22Rv1 (cell line): ENCODE measurements around the gene PPP1CB.

Experiments used
- H3K27ac ChIP-seq: fragments of 450-650 bp; 2 replicates; pipeline ENCODE4 v1.5.1; 2017
- ZFX ChIP-seq: fragments of 450-650 bp; IDR thresholded peaks from 2 replicates; pipeline ENCODE4 v1.6.1; 2017; ENCODE audit warnings: antibody characterized with exemption, borderline replicate concordance
- TF ChIP-seq, protein P1 (sequence below): fragments of 450-650 bp; IDR thresholded peaks from 2 replicates; pipeline ENCODE4 v1.5.1; 2017; ENCODE audit warnings: mild to moderate bottlenecking

Gene PPP1CB

DNA sequence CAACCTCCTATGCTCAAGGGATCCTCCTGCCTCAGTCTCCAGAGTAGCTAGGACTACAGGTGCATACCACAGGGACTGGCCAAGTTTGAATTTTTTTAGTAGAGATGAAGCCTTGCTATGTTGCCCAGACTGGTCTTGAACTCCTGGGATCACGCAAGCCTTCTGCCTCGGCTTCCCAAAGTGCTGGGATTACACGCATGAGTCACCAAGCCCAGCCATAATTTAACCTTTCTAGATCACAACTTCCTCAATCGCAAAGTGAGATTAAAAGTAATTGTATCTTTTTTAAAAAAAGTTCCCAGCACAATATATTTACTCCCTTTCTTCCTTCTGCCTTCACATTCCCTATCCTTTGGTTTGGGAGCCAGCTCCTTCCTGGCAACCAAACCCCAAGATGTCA lies 5.8 kb upstream of the PPP1CB start:
- TF ChIP-seq, protein P1, sequence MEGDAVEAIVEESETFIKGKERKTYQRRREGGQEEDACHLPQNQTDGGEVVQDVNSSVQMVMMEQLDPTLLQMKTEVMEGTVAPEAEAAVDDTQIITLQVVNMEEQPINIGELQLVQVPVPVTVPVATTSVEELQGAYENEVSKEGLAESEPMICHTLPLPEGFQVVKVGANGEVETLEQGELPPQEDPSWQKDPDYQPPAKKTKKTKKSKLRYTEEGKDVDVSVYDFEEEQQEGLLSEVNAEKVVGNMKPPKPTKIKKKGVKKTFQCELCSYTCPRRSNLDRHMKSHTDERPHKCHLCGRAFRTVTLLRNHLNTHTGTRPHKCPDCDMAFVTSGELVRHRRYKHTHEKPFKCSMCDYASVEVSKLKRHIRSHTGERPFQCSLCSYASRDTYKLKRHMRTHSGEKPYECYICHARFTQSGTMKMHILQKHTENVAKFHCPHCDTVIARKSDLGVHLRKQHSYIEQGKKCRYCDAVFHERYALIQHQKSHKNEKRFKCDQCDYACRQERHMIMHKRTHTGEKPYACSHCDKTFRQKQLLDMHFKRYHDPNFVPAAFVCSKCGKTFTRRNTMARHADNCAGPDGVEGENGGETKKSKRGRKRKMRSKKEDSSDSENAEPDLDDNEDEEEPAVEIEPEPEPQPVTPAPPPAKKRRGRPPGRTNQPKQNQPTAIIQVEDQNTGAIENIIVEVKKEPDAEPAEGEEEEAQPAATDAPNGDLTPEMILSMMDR, result no peak
- TF ChIP-seq ZFX, result no peak
- no peak overlapping the region for H3K27ac ChIP-seq

DNA sequence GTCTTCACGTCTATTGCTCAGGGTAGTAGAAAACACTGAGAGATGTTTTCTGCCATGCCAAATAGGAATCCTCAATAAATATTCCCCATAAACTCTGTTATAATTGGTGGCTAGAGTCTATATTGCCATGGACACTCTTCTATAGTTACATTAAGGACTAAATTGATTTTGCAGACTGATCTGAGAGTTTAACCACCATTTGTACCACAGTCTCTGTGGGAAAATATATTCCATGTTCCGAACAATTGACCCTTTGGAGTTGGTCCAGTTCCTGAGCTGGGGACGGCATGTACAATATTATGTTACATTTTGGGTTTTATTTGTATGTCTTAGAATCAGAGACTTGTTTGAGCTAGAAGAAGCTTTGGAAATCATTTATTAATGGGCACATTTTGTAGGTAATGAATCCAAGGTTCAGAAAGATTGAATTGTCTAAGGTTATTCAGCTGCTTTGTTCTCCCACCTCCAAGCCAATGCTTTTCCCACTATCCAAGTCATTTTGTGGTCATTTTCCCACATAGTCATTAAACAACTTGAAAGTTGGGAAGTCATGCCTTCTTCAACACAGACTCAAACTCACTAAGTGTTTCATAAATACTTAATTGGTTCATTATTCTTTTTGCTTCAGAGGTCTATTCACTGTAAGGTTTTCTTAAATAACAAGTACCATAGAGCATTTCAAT lies 5.1 kb upstream of the PPP1CB start:
- H3K27ac ChIP-seq, result peak overlapping the region; percentile 39; the same call in 1 of the 2 replicates

DNA sequence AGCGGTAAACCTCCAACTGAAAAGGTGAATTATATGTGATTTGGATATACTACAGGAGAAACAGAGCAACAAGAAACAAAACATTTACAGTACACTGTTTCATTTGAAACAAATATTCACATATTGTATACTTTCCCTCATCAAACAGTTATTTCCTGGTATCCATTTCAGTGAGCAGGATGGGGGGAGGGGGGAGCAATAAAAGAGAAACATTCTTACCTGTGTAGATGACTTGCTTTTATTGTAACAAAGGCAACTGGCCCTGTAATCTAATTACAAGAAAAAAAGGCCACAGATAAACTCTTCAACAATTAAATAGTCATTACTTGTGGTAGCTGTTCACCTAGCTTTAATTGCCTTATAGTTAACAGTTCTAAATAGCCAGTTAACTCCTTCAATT lies 3.9 kb upstream of the PPP1CB start:
- no peak overlapping the region for H3K27ac ChIP-seq
- TF ChIP-seq ZFX, result no peak
- TF ChIP-seq, protein P1, result no peak

More for the DNA sequence above, 5.1 kb upstream of the PPP1CB start:
- TF ChIP-seq, protein P1, result no peak
- no peak for TF ChIP-seq ZFX

DNA sequence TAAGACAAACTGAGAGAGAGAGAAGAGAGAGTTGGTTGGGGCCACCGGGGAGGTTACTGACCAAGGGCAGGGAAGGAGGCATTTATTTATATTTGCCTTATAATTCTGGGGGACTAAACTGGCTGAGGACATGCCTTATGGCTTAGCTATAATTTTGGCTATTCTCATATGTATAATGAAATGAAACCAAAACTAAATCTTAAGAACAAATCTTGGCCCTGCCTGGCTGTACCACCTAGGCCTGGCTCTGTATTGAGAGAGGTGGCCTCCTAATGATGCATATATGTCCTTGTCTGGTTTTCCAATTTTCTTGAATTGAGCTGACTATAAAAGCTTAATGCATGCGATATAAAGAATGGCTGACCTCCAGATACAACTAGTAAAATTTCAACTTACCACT lies 3.5 kb upstream of the PPP1CB start:
- TF ChIP-seq, protein P1, result no peak
- no peak overlapping the region for H3K27ac ChIP-seq

DNA sequence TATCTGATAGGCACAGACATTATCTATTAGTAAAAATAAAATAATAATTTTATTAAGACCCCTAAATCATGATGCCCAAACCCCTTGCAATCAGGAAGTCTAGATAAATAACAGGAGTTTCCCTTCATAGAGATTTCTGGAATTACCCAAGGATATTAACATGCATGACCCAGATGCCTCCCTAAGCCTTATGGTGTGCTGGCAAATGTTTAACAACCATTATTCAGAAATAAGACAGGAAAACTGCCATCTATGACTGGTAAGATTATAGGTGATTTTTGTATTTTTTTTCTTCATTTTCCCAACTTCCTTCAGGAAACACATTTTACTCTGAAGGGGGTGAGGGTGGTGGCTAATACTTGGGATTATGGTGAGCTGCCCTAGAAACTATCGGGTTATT lies 2.7 kb upstream of the PPP1CB start:
- no peak overlapping the region for H3K27ac ChIP-seq
- no peak for TF ChIP-seq ZFX
- TF ChIP-seq, protein P1, result no peak

DNA sequence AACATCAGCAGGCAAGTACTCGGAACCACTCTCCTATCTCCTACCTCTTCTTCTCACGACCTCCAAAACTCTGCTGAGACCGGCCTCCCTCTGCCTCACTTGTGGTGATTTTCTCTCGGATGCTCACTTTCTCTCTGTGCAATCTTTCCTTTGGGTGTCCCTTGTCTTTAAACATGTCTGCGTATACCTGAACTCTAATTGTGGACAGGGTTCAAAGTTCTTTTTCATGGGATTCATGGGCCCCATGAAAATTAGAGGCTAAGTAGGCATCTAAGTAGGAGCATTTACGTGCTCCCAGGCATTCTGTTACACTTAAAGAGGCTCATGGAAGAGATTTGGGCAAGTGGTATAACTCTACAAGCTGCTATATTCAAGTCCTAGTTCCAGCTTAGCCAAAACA lies 2.1 kb upstream of the PPP1CB start:
- H3K27ac ChIP-seq, result peak overlapping the region; percentile 96
- no peak for TF ChIP-seq ZFX

DNA sequence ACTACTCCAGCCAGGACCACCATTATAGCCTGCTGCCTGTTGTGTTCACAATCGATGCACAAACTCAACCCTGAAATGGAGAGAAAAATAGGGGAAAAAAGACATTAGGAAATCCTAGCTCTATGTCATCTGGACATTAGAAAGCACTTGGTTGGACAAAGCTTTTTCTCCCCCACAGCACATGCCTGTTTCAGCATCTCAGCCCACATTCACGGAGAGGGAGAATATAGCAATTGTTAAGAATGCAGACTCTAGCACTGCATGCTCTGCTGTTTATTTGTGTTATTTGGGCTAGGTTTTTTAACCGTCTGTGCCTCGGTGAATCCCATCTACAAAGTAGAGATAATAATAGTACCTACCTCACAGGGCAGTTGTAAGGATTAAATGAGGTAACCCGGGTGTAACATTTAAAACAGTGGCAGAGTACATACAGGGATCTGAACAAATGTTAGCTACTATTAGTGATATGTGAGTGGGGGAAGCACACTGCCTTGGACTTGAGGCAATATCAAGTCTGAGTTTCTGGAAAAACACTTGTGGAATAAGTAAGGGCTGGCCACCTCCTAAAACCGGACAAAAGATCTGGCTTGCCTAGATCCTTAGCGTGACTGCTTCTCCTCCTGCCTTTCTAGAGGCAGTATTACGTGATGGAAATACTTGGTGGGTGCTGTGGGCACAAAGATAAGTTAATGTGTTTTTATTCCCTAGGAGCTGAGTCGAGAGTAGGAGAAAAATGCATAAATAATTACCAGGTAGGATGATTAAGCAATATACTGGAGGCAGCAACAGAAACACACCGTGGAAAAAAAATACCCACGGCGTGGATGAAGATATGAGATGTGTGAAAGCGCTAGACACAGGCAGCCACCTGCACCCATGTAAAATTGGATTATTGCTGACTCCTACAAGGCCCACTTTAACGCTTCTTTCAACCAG lies 1.0 kb upstream of the PPP1CB start:
- peak overlapping the region; percentile 96 for H3K27ac ChIP-seq
- TF ChIP-seq ZFX, result no peak
- TF ChIP-seq, protein P1, result no peak
